Stimulated activated naive B cell treated with anti-CD40 and anti-IgM and Interleukin-4, amounts not matched to agents 10 μg/mL and 1 μg/mL and 100 μg/mL, for 72 hours (primary cell): ENCODE results near the gene CREBBP.

Experiments
- ATAC-seq, 2 donors: fragments of 150-1000 bp; cut with Tn5 transposase; replicated peaks; 2 replicates each; pipeline ENCODE4 v1.10.0; 2021; ENCODE audit warnings: moderate library complexity in 1 of 2
- DNase-seq: peaks from one replicate; pipeline ENCODE4 v3.0.0; 2021
- H3K27ac Mint-ChIP-seq: one replicate; pipeline ENCODE4 v1.8.0; 2022; ENCODE audit warnings: mild to moderate bottlenecking, mixed read lengths
- H3K27me3 Mint-ChIP-seq, 2 donors: one replicate each; pipeline ENCODE4 v1.8.0; 2022; ENCODE audit warnings: mixed read lengths in 2 of 2
- H3K36me3 Mint-ChIP-seq, 2 donors: one replicate each; pipeline ENCODE4 v1.8.0; 2022; ENCODE audit warnings: mixed read lengths in 2 of 2, mild to moderate bottlenecking in 1 of 2
- H3K4me1 Mint-ChIP-seq, 2 donors: one replicate each; pipeline ENCODE4 v1.8.0; 2022; ENCODE audit warnings: mixed read lengths in 2 of 2, mild to moderate bottlenecking in 1 of 2
- H3K4me3 Mint-ChIP-seq, 2 donors: one replicate each; pipeline ENCODE4 v1.8.0; 2022; ENCODE audit warnings: mild to moderate bottlenecking in 2 of 2, mixed read lengths in 2 of 2, moderate library complexity in 1 of 2
- H3K9me3 Mint-ChIP-seq, 2 donors: one replicate each; pipeline ENCODE4 v1.8.0; 2022; ENCODE audit warnings: mixed read lengths in 2 of 2, mild to moderate bottlenecking in 1 of 2

CREBBP gene

GRCh38 chr16:3835089-3835602, 45.4 kb downstream of the CREBBP start:
- no peak for DNase-seq
- no peak overlapping the region for H3K27ac Mint-ChIP-seq
- H3K4me1 Mint-ChIP-seq = peaks cover 15 to 36% of the 10 kb centered on the region in 2 donors
- peaks cover 28 to 32% of the 10 kb centered on the region in 2 donors for H3K36me3 Mint-ChIP-seq
- H3K27me3 Mint-ChIP-seq = no peaks in the 10 kb centered on the region
- no peak overlapping the region for H3K4me3 Mint-ChIP-seq
- no peak for ATAC-seq
- H3K9me3 Mint-ChIP-seq = peaks cover 6 to 8% of the 10 kb centered on the region in 2 donors

- no peak for DNase-seq
- no peaks in the 10 kb centered on the region for H3K27me3 Mint-ChIP-seq
- H3K36me3 Mint-ChIP-seq = peaks cover 30 to 40% of the 10 kb centered on the region in 2 donors
- H3K9me3 Mint-ChIP-seq = peaks cover 6 to 8% of the 10 kb centered on the region in 2 donors
- H3K27ac Mint-ChIP-seq = no peak overlapping the region
- no peak for ATAC-seq
- peaks cover 15 to 33% of the 10 kb centered on the region in 2 donors for H3K4me1 Mint-ChIP-seq
- no peak overlapping the region for H3K4me3 Mint-ChIP-seq
These were observed 47.8 kb downstream of the CREBBP start for GRCh38 chr16:3832668-3833067.

DNA sequence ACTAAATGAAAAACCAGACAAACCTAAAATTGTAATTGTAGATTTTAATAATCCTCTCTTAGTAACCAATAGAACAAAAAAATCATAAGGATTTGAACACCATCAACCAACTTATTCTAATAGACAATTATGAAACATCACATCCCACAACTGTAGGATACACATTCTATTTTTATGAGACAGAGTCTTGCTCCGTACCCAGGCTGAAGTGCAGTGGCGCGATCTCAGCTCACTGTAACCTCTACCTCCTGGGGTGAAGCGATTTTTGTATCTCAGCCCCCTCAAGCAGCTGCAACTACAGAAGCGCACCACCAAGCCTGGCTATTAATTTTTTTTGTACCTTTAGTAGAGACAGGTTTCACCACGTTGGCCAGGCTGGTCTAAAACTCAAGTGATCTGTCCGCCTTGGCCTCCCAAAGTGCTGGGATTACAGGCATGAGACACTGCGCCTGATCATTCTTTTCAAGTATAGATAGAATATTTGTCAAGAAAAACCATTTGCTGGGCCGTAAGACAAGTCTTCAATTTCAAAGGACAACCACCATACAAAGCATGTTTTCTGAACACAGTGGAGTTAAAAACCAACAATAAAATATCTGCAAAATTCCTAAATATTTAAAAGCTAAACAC, 49.8 kb downstream of the CREBBP start:
- no peak for DNase-seq
- Mint-ChIP-seq H3K27me3 (no peaks in the 10 kb centered on the region), H3K36me3 (peaks cover 30 to 47% of the 10 kb centered on the region in 2 donors), H3K4me1 (peaks cover 21 to 49% of the 10 kb centered on the region in 2 donors), H3K4me3 (no peak overlapping the region), H3K27ac (no peak overlapping the region), H3K9me3 (peaks cover 6 to 8% of the 10 kb centered on the region in 2 donors)
- no peak for ATAC-seq

DNA sequence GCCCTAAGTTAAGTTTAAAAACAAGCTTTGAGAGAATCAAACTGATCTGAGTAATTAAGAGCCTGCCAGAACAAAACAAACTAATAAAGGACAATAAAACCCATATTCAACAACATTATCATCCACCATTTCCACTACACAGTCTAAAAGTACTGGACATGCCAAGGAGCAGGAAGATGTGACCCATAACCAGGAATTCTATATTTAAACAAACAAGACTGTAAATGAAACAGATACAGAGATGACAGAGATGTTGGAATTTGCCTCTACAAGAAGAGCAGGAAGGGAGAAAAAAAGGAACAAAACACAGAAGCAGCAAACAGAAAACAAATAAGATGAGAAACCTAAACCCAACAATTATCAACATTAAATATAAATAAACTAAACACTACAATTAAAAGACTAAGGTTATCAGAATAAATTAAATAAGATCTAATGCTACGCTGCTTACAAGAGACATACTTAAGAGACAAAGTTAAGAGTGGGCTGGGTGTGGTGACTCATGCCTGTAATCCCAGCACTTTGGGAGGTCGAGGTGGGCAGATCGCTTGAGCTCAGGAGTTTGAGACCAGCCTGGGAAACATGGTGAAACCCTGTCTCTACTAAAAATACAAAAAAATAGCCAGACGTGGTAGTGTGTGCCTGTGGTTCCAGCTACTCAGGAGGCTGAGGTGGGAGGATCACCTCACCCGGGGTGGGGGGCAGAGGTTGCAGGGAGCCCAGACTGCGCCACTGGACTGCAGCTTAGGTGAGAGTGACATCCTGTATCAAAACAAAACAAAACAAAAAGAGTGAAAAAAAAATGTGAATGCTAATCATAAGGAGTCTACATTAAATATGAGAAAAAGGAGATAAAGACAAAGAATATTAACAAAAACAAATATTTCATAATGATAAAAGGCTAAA, 50.6 kb downstream of the CREBBP start:
- ATAC-seq (no peak), DNase-seq (no peak)
- H3K4me1 Mint-ChIP-seq = peaks cover 26 to 58% of the 10 kb centered on the region in 2 donors
- H3K4me3 Mint-ChIP-seq = no peak overlapping the region
- H3K27ac Mint-ChIP-seq = peak overlapping the region; percentile 42
- H3K36me3 Mint-ChIP-seq = peaks cover 30 to 47% of the 10 kb centered on the region in 2 donors
- no peaks in the 10 kb centered on the region for H3K27me3 Mint-ChIP-seq
- H3K9me3 Mint-ChIP-seq = peaks cover 6 to 8% of the 10 kb centered on the region in 2 donors

DNA sequence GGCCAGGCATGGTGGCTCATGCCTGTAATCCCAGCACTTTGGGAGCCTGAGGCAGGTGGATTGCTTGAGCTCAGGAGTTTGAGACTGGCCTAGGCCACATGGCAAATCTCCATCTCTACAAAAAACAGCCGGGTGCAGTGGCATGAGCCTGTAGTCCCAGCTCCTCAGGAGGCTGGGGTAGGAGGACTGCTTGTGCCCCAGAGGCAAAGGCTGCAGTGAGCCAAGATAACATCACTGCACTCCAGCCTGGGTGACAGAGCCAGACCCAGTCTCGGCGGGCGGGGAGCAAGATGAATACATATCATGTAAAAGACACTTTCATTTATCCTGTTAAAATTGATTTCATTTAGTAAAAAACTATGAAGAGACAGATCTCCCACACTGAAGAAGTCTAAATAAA, 54.6 kb downstream of the CREBBP start:
- no peak overlapping the region for H3K4me3 Mint-ChIP-seq
- peaks cover 47 to 70% of the 10 kb centered on the region in 2 donors for H3K4me1 Mint-ChIP-seq
- no peaks in the 10 kb centered on the region for H3K27me3 Mint-ChIP-seq
- DNase-seq = no peak
- no peaks in the 10 kb centered on the region for H3K9me3 Mint-ChIP-seq
- no peak for ATAC-seq
- H3K36me3 Mint-ChIP-seq = peaks cover 7 to 32% of the 10 kb centered on the region in 2 donors
- H3K27ac Mint-ChIP-seq = peak overlapping the region; percentile 14

DNA sequence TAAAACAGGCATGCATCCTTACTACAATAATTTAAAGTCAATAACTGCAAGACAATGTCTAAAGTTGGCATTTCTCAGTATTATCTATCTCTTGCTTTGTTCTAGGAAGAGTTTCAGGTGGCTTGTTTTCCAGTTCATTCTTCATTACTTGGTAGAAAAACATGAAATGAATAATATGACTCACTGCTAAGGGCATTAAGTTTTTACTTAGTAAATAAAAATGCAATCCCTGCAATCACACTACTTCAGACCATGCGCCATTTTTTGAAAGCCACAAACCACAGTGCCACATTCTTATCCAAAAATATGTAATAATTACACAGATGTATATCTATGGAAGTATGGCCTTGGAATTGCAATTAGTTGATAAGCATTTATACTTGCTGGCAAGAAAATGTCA, 55.4 kb downstream of the CREBBP start:
- ATAC-seq = no peak
- H3K9me3 Mint-ChIP-seq = no peaks in the 10 kb centered on the region
- no peak for DNase-seq
- H3K4me1 Mint-ChIP-seq = peaks cover 49 to 76% of the 10 kb centered on the region in 2 donors
- no peak overlapping the region for H3K4me3 Mint-ChIP-seq
- peaks cover 7 to 30% of the 10 kb centered on the region in 2 donors for H3K36me3 Mint-ChIP-seq
- H3K27ac Mint-ChIP-seq = no peak overlapping the region
- no peaks in the 10 kb centered on the region for H3K27me3 Mint-ChIP-seq

GRCh38 chr16:3824121-3824795, 56.3 kb downstream of the CREBBP start:
- DNase-seq = no peak
- ATAC-seq = no peak
- Mint-ChIP-seq H3K4me1 (peaks cover 51 to 82% of the 10 kb centered on the region in 2 donors), H3K9me3 (no peaks in the 10 kb centered on the region), H3K36me3 (peaks cover 9 to 22% of the 10 kb centered on the region in 2 donors), H3K27me3 (no peaks in the 10 kb centered on the region), H3K4me3 (no peak overlapping the region), H3K27ac (peak overlapping the region; percentile 84)

GRCh38 chr16:3823427-3823826, 57.1 kb downstream of the CREBBP start:
- Mint-ChIP-seq H3K4me3 (peak overlapping the region in 1 of 2 donors; percentile 26), H3K4me1 (peaks cover 59 to 90% of the 10 kb centered on the region in 2 donors), H3K27ac (peak overlapping the region; percentile 84), H3K36me3 (peaks cover 12 to 25% of the 10 kb centered on the region in 2 donors), H3K27me3 (no peaks in the 10 kb centered on the region), H3K9me3 (peaks cover 0 to 1% of the 10 kb centered on the region in 2 donors)
- DNase-seq (no peak), ATAC-seq (no peak)

- ATAC-seq (no peak), DNase-seq (no peak)
- H3K27ac Mint-ChIP-seq = peak overlapping the region; percentile 69
- H3K36me3 Mint-ChIP-seq = peaks cover 17 to 31% of the 10 kb centered on the region in 2 donors
- H3K9me3 Mint-ChIP-seq = peaks cover 0 to 3% of the 10 kb centered on the region in 2 donors
- no peaks in the 10 kb centered on the region for H3K27me3 Mint-ChIP-seq
- H3K4me3 Mint-ChIP-seq = no peak overlapping the region
- H3K4me1 Mint-ChIP-seq = peaks cover 66 to 97% of the 10 kb centered on the region in 2 donors
These were observed 58.0 kb downstream of the CREBBP start for GRCh38 chr16:3822366-3823045.

DNA sequence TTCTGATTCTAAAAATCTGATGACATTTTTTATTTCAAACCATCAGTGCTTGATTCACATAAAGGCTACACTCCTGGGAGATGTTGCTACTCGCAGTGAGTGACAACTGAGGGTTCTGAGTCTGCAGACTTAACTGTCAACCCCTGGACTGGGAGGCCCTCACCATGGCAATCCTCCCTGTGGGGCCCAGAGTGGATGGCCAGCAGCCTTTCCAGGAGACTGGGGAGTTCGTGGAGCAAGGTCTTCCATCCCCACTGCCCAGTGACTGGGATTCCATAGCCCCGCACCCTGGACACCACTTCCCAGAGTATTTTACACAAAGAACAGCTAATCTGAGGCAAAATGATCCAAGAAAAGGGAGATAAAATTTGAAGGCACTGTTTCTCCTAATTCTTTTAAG, 59.3 kb downstream of the CREBBP start:
- no peak for ATAC-seq
- Mint-ChIP-seq H3K4me1 (peaks cover 74 to 100% of the 10 kb centered on the region in 2 donors), H3K4me3 (no peak overlapping the region), H3K36me3 (peaks cover 20 to 29% of the 10 kb centered on the region in 2 donors), H3K27ac (no peak overlapping the region), H3K27me3 (no peaks in the 10 kb centered on the region), H3K9me3 (peaks cover 0 to 3% of the 10 kb centered on the region in 2 donors)
- no peak for DNase-seq

DNA sequence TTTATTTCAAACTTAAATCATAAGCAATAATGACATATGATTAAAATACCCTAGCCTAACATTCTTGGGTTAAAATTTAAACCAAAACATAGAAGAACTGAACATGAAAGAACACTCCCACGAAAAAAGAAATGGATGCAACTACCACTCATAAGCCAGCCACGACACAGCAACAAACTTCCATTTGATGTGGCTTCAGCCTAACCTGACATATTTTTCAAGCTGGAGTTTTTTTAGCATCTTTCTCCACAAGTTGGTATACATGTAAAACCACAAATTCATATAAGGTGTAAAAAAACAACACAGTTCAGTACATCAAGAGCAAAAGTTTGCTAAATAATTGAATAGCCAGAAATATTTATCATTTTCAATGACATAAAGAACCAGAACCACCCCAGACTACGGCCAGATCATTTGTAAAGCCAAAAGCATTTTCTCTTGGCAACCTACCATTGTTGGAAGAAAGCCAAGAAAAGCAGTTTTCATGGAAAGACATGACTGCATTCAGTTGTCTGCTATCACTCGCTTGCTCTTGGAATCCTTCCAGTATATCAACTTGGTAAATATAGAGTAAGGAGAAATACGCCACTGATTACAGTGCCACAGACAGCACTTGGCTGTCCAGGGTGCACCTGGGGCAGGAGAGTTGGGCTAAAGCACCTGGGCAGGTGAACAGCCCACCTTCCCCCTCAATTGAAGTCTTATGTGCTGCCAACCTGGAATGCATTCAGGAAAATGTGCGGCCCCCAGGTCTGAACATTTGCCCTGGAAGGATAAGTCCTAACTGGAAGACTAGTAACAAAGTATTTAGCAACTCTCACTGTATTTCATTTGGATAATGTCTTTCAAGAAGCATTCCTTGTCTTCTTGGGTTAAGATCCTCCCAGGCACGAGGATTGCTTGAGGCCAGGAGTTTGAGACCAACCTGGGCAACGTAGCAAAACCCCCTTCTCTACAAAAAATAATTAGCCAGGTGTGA, 60.5 kb downstream of the CREBBP start:
- H3K27me3 Mint-ChIP-seq = no peaks in the 10 kb centered on the region
- DNase-seq (no peak), ATAC-seq (no peak)
- H3K4me3 Mint-ChIP-seq = no peak overlapping the region
- peaks cover 0 to 3% of the 10 kb centered on the region in 2 donors for H3K9me3 Mint-ChIP-seq
- H3K4me1 Mint-ChIP-seq = peaks cover 74 to 93% of the 10 kb centered on the region in 2 donors
- peaks cover 19 to 29% of the 10 kb centered on the region in 2 donors for H3K36me3 Mint-ChIP-seq
- no peak overlapping the region for H3K27ac Mint-ChIP-seq

- no peaks in the 10 kb centered on the region for H3K27me3 Mint-ChIP-seq
These were observed 61.4 kb downstream of the CREBBP start for GRCh38 chr16:3819175-3819527.

GRCh38 chr16:3816326-3816725, 64.2 kb downstream of the CREBBP start:
- H3K4me3 Mint-ChIP-seq = peak overlapping the region in 1 of 2 donors; percentile 5
- DNase-seq = no peak
- H3K27ac Mint-ChIP-seq = peak overlapping the region; percentile 84
- H3K27me3 Mint-ChIP-seq = no peaks in the 10 kb centered on the region
- peaks cover 0 to 3% of the 10 kb centered on the region in 2 donors for H3K9me3 Mint-ChIP-seq
- peaks cover 26% of the 10 kb centered on the region in 2 donors for H3K36me3 Mint-ChIP-seq
- peaks cover 57 to 74% of the 10 kb centered on the region in 2 donors for H3K4me1 Mint-ChIP-seq
- no peak for ATAC-seq

More at GRCh38 chr16:3819175-3819527, 61.4 kb downstream of the CREBBP start:
- no peak for DNase-seq
- Mint-ChIP-seq H3K9me3 (peaks cover 0 to 3% of the 10 kb centered on the region in 2 donors), H3K4me1 (peaks cover 69 to 86% of the 10 kb centered on the region in 2 donors), H3K27ac (peak overlapping the region; percentile 96), H3K4me3 (no peak overlapping the region), H3K36me3 (peaks cover 18 to 29% of the 10 kb centered on the region in 2 donors)
- no peak for ATAC-seq
